Raji (cell line): ENCODE measurements around the gene PLK1.

Source experiments
- POLR2A ChIP-seq: IDR thresholded peaks from 2 replicates; pipeline ENCODE4 v1.6.1; 2011; ENCODE audit warnings: low read depth, low read length, control low read depth; ENCODE audit not compliant: insufficient read depth

Gene PLK1

DNA sequence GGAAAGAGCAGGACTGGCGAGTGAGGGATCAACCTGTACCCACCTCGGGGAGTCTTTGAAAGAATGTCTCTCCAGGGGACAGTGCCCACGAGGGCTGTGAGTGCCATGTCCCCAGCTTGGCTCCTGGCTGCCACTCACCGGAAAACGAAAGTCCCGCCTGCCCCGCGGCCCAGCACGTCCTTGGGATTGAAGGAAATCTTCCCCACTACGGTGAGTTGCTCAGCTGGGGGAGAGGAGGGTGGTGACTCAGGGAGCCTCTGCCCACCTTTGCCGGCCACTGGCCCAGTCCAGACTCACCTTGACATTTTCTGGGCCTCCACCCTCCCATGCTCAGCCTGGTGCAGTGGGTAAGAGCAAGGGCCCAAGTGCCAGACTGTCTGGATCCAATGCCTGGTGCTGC, 17.1 kb downstream of the PLK1 start:
- TF ChIP-seq POLR2A: no peak

DNA sequence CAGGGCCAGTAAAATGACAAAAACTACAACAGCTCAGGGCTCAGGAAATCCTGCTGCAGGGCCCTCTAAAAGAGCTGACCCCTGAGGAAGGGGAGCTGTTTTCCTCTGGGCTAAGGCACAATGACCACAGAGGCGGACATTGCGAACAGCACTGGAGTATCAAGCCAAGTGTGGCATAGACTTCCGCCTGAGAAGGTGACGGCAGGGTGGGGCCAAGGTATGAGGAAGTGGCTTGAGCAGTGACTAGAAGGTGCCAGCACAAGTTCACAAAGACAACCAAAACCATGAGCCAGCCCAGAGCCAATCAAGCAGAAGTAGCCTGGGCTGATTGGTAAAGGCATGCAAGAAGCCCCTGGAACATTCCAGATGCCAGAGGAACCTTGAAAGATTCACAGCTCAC, 20.4 kb downstream of the PLK1 start:
- TF ChIP-seq POLR2A: 0 out of 2 replicates have a peak, but pooled peaks have one; percentile 22

DNA sequence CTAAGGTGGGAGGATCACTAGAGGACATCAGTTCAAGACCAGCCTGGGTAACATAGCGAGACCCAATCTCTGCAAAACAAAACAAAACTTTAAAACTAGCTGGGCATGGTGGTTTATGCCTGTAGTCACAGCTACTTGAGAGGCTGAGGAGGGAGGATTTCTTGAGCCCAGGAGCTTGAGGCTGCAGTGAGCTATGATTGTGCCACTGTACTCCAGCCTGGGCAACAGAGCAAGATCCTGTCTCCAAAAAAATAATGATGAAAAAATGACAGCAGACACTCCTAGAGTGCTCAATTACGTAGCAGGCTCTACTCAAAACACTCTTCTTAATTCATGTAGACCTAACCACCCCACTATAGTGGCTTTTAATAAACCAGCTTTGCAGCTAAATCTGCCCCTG, 21.4 kb downstream of the PLK1 start:
- no peak for TF ChIP-seq POLR2A

DNA sequence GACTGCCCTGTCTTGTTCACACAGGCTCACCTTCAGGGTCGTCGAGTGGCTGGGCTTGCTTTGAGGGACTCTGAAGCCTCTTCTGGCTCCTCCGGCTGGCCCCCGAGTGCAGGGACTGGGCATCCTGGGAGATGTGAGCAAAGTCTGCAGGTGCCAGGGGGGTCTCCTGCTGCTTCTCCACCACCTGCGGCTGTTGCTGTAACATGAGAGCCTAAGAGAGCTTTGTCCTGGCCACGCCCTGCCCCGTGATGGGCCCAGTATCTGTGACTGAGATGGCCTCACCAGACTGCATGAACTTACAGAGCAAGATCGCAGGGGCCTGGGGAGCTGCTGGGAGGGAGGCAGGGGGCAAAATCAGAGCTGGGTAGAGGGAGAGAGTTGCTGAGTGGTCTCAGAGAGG, 21.8 kb downstream of the PLK1 start:
- no peak for TF ChIP-seq POLR2A

DNA sequence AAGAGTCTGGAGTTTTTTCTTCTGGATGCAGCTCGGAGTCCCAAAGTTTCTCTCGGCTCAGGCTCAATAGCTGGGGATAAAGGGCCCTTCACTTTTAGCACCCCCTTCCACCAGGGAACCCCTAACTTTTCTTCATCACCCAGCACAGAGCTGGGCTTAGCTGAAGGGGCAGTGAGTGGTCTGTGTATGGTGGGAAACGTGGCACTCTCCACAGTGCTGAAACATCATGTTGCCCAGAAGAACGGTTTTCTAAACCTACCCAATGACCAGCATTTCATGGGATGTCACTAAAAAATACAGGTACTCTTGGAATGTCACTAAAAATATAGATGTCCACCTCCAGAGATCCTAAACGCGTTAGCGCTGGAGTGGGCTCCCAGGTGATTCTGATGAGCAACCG, 22.4 kb downstream of the PLK1 start:
- TF ChIP-seq POLR2A: no peak

DNA sequence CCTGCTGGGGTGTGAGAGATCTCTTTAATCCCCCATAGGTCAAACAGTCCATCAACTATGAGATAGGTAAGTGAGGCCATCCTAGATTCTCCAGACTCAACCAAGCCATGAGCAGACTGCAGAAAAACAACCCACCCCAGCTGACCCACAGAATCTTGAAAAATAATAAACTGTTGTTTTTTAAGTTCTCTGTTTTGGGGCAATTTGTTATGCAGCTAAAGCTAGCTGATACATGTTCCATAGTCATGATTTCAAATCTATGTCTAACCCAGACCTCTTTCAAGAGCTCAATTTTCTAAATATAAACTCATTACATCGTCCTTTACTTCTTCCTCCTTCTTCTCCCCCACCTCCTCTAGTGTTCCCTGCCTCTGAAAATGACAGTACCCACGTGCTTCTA, 24.3 kb downstream of the PLK1 start:
- no peak for TF ChIP-seq POLR2A

DNA sequence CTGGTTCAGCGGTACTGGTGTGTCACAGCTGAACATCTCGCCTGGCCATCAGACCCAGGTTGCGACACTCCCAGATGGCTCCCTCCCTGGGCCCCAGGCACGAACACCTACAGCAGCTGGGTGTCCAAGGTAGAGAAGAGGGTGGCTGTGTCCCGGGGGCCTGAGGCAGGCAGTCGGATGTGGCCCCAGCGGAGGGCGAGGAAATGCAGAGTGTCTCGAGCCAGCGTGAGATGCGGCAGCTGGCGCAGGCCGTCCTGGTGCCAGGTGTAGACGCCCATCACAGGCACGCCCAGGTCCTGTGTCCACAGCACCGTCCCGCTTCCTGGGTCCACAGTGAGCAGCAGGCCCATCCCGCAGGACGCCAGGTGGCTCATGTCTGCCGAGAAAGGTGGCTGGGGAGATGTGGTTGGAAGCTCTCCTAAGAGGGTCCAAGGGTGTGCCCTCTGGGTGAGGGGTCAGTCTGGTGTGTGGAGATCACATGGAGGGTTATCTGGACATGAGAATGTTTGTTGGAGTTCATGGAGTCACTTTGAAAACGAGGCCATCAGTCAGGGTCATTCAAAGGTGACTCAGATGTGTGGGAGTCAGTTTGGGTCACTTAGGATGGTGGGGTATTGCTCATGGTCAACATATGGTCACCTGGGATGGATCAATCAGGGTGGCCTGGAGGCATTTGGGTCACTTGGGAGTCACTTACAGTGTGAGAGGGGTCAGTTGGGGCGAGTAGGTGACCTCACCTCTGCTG, 26.3 kb downstream of the PLK1 start:
- TF ChIP-seq POLR2A: no peak

DNA sequence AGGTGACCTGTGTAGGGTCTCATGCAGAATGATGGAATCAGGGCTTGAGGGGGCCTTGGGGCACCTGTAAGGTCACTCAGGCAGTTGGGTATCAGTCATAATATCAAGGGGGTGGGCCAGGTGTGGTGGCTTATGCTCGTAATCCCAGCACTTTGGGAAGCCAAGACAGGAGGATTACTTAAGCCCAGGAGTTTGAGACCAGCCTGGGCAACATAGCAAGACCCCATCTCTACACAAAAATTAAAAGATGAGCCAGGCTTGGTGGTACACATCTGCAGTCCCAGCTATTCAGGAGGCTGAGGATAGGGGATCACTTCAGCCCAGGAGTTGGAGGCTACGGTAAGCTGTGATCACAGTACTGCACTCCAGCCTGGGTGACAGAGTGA, 26.8 kb downstream of the PLK1 start:
- TF ChIP-seq POLR2A: no peak

DNA sequence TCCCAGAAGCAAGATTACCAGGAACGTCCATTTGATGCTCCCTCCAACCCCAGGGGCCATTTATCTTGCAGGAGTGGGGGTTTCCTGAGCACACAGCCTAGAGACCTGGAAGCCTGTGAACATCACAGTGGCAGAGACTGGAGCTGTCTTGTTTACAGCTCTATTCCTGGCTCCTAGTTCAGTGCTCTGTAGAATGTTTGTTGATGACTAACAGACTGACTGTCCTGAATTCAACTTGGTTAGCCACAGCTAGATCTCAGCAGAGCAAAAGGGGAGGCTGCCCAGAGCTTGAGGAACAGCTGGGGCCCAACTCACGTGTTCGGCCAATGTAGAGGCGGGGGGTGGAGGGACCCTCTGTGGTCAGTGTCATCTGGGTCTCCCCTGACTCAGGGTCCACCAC, 27.8 kb downstream of the PLK1 start:
- no peak for TF ChIP-seq POLR2A

DNA sequence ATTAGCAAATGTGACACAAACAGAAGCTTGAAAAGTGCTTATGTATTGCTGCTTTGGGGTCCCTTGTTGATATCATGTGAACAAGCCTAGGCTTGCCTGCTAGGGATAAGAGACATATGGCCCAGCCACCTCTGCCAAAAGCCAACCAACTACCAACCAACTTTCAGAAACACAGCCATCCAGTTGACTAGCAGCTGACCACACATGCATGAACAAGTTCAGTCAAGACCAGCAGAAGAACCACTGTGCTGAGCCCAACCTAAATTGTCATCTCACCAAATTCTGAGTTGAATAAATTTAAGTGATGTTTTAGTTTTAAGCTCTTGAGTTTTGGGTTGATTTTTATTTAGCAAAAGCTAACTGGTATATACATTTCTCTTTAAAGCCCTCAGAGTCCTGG, 30.8 kb downstream of the PLK1 start:
- TF ChIP-seq POLR2A: no peak

DNA sequence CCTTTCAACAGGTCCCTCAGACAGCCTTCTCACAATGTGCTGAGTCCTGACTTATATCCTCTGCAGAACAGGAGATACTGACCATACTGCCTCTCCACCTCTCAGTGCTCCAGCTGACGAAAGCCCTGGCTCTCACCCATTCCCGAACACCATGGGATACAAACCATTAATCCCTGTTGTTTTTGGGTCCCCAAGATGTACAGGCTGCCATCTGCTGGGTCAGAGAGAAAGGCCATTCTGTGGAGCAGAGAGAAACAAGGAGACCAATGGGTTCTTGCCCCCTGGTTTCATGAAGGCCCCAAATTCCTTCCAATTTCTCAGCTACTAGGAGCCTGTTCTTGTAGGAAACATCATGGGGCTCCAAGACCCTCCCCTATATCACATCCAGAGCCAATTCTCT, 31.3 kb downstream of the PLK1 start:
- TF ChIP-seq POLR2A: no peak

DNA sequence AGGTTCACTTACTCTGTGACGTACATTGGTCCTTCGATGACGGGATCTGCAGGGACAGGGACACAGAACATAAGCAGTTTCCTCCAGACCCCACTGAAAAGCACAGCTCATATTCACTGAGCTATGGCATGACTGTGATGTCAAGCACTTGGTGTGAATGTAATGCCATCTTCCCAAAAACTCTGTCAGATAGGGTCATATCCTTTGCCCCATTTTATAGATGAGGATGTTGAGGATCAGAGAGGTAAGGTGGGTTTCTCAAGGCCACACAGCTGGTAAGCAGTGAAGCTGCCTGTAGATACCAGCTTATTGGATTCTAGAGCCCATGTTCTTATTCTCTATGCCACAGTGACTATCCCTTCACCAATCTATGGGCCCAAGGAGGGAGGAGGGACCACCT, 31.8 kb downstream of the PLK1 start:
- TF ChIP-seq POLR2A: no peak

DNA sequence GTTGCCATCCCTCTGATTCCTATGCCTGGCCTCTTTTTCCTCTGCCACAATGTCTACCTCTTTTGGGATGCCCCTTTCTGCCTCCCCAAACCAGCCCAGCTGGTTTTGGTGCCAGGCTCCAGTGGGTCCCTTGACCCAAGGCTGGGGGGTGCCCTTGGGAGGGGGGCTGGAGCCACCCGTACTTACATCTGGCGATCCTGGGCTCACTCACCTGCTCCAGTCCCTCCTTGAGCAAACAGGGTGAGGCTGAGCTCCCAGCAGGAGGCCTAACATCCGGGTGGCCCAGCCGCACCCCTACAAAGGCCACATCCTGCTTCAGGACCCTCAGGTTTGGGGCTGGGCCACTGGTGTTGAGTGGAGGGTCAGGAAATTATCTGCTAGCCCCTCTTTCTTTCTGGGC, 33.1 kb downstream of the PLK1 start:
- no peak for TF ChIP-seq POLR2A

DNA sequence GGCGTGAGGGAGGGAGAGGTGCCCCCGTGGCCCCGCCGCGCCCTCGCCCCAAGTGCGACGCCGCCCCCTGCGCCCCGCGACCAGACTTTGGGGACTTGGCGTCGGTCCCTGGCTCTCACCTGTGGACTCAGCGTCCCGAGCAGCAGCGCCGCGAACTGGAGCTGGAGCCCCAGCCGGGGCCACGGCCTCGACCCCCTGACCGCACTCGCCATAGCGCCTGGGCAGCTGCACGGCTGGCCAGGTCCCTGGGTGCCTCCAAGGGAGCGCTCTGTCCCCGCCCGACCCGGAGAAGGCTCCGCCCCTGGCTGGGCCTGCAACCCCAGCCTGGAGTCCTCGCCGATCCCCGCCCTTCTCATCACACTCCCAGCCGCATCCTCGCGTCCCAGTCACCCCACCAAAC, 34.3 kb downstream of the PLK1 start, which contains the start of gene ERN2:
TSS of gene ERN2 (minus strand) at position 247 of the 400 bp plus-strand sequence. CDS start at position 212, 35 bp downstream.
- no peak for TF ChIP-seq POLR2A

DNA sequence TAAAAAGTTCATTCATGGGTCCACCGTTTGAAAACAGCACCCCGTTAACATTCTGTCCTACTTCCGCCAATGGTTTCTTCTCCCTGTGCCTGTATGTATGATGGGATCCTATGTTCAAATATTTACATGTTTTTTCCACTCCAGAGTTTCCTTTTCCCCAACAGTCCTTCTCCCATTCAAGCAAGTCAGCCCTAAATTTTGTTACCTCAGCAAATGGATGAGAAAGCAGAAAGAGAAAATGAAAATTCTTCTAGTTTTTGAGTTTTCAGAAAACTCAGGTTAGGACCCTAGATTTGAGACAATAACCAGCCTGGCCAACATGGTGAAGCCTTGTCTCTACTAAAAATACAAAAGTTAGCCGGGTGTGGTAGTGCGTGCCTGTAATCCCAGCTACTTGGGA, 37.8 kb downstream of the PLK1 start:
- TF ChIP-seq POLR2A: no peak

DNA sequence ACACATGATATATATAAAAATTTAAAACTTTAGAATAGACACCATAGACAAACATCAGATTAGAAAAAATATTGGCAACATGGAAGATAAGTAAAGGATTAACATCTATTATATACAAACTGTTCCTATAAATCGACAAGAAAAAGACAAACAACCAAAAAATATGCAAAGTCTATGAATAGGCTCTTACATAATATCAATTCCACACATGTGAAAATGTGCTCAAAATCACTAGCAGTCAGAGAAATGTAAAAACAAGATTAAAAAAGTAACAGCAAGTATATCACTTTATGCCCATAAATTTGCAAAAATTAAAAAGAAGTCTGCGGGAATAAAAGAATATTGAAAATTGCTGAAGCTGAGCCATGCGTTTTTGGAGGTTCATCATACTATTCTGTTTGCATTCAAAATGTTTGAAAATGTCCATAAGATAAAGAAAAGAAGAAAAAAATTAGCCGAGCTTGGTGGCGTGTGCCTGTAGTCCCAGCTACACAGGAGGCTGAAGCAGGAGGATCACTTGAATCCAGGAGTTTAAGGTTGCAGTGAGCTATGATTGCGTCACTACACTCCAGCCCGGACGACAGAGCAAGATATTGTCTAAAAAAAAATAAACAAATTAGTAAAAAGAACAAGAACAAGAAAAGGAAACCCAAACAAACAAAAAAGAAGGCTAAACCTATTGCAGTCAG, 45.6 kb downstream of the PLK1 start:
- no peak for TF ChIP-seq POLR2A

DNA sequence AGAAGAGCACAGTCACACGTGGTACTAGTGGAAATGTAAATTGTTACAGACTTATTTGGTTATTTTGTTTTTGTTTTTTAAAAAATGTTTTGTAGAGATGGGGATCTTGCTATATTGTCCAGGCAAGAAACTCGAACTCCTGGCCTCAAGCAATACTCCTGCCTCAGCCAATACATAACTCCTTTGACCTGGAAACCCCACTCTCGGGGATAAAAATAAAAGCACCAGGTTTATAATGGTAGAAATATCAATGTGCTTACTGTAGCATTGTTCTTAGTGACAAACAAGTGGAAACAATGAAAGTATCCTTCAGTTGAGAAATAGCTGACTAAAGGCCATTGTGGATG, 46.1 kb downstream of the PLK1 start:
- no peak for TF ChIP-seq POLR2A
